ENCODE data around the gene ITGB5. TPM values are rescaled to one million over a fixed set of nuclear protein-coding genes. Genes with fewer than 3 reads are reported as not detected.
A peak's percentile ranks its signal among the peaks of the same experiment; 100 is the strongest.
"Not testable (repeated sequence)": the region's sequence is repeated elsewhere in the genome, so short reads cannot be mapped to it uniquely, and the experiment has no call there.

Gene ITGB5
- total RNA-seq, 6 donors from 2014 or later = 81.5 to 145 (median 106) TPM

- Histone ChIP-seq H3K36me3 (peaks cover 0 to 3% (median 0%) of the 10 kb centered on the region in 4 donors), H3K4me3 (no peak overlapping the region), H3K4me1 (peaks cover 9 to 19% (median 16%) of the 10 kb centered on the region in 4 donors), H3K27me3 (no peaks in the 10 kb centered on the region), H3K9me3 (no peaks in the 10 kb centered on the region), H3K27ac (peak overlapping the region in 2 of 4 donors; percentile 9 to 61)
- 50 to 55% methylated on average over 6 of the region's 6 CpGs for WGBS, 2 donors
- TF ChIP-seq POLR2A (IDR thresholded peaks at IDR 0.05) (no peak), EP300 (IDR thresholded peaks at IDR 0.05) (no peak), CTCF (IDR thresholded peaks at IDR 0.05) (peak in 4 of 6 experiments; percentile 11 to 39 (median 31))
- peak in 1 of 2 donors; percentile 76 for ATAC-seq (ENCODE audit: low FRiP score in 2 of 2)
- no peak for DNase-seq
Observed at GRCh38 chr3:124786511-124787241, 100.5 kb downstream of the ITGB5 start.

- Histone ChIP-seq H3K4me3 (no peak overlapping the region), H3K9me3 (no peaks in the 10 kb centered on the region), H3K36me3 (peaks cover 0 to 3% (median 0%) of the 10 kb centered on the region in 4 donors), H3K27me3 (no peaks in the 10 kb centered on the region), H3K27ac (peak overlapping the region in 2 of 4 donors; percentile 9 to 61), H3K4me1 (peaks cover 10 to 23% (median 17%) of the 10 kb centered on the region in 4 donors)
- WGBS, 2 donors = 74 to 76% methylated on average over 3 of the region's 3 CpGs
- peak in 1 of 2 donors; percentile 50 for ATAC-seq (ENCODE audit: low FRiP score in 2 of 2)
- no peak for DNase-seq
- TF ChIP-seq POLR2A (IDR thresholded peaks at IDR 0.05) (no peak), POLR2AphosphoS5 (IDR thresholded peaks at IDR 0.05) (no peak), CTCF (IDR thresholded peaks at IDR 0.05) (no peak), EP300 (IDR thresholded peaks at IDR 0.05) (no peak)
Observed at GRCh38 chr3:124785973-124786372, 101.2 kb downstream of the ITGB5 start.

- TF ChIP-seq EP300 (IDR thresholded peaks at IDR 0.05) = no peak
- TF ChIP-seq POLR2AphosphoS5 (IDR thresholded peaks at IDR 0.05) = no peak
- no peak for TF ChIP-seq CTCF (IDR thresholded peaks at IDR 0.05)
- Histone ChIP-seq H3K4me1 (peaks cover 21 to 33% (median 28%) of the 10 kb centered on the region in 4 donors), H3K36me3 (peaks cover 0 to 3% (median 0%) of the 10 kb centered on the region in 4 donors), H3K4me3 (no peak overlapping the region), H3K27ac (no peak overlapping the region), H3K27me3 (no peaks in the 10 kb centered on the region), H3K9me3 (no peaks in the 10 kb centered on the region)
- ATAC-seq (ENCODE audit: low FRiP score in 2 of 2) (no peak), DNase-seq (no peak)
- 75 to 84% methylated on average over 14 to 17 of the region's 17 CpGs for WGBS, 2 donors
Observed at GRCh38 chr3:124784686-124785382, 102.3 kb downstream of the ITGB5 start.

GRCh38 chr3:124783696-124784095 lies 103.5 kb downstream of the ITGB5 start:
- DNase-seq (no peak), ATAC-seq (ENCODE audit: low FRiP score in 2 of 2) (no peak)
- 74 to 83% methylated on average over 4 of the region's 4 CpGs for WGBS, 2 donors
- Histone ChIP-seq H3K27me3 (no peaks in the 10 kb centered on the region), H3K9me3 (no peaks in the 10 kb centered on the region), H3K4me3 (no peak overlapping the region), H3K4me1 (peaks cover 21 to 34% (median 29%) of the 10 kb centered on the region in 4 donors), H3K27ac (no peak overlapping the region), H3K36me3 (peaks cover 0 to 3% (median 0%) of the 10 kb centered on the region in 4 donors)
- no peak for TF ChIP-seq EP300 (IDR thresholded peaks at IDR 0.05)
- TF ChIP-seq POLR2A (IDR thresholded peaks at IDR 0.05) = no peak
- no peak for TF ChIP-seq POLR2AphosphoS5 (IDR thresholded peaks at IDR 0.05)
- TF ChIP-seq CTCF (IDR thresholded peaks at IDR 0.05) = no peak

- H3K27me3 ChIP-seq; H3K4me3 ChIP-seq; ATAC-seq (ENCODE audit: low FRiP score in 2 of 2); H3K9me3 ChIP-seq; H3K36me3 ChIP-seq; DNase-seq; H3K27ac ChIP-seq: not testable (repeated sequence)
- 79 to 82% methylated on average over 6 of the region's 6 CpGs for WGBS, 2 donors
- peaks cover 21 to 34% (median 29%) of the 10 kb centered on the region in 4 donors for H3K4me1 ChIP-seq
Observed at GRCh38 chr3:124782377-124782712, 104.8 kb downstream of the ITGB5 start.

All from upper lobe of left lung (tissue), 6 donors.